ENCODE measurements around the gene STAT5A.

DNA sequence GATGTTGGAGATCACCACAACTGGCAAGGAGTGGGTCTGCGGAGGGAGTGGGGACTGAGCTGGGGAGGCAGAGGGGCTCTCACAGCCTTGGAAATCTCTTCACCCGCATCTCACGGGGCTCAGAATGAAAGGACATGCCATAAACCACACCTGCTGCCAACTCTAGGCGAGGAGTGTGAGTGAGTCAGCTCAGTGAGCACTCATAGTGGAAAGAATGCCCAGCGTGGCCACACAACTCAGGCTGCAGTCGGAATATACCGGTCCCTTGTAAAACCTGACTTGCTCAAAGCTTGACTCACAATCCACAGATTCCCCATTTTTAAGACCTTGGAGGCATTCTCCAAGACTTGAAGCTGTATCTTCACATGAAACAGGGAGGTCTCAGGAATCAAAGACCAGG, 36.7 kb downstream of the STAT5A start:
- TF ChIP-seq FOSL1 (IDR thresholded peaks at IDR 0.05; ENCODE audit: low read depth) (peak; percentile 90), JUND (IDR thresholded peaks at IDR 0.05) (peak; percentile 93), EZH2phosphoT487 (IDR thresholded peaks at IDR 0.05; ENCODE audit: borderline replicate concordance) (no peak), EGR1 (IDR thresholded peaks at IDR 0.05; ENCODE audit: low read depth) (0 out of 2 replicates have a peak, but pooled peaks have one; percentile 20), RAD21 (IDR thresholded peaks at IDR 0.05; ENCODE audit: low read depth) (no peak), CBX3 (IDR thresholded peaks at IDR 0.05; ENCODE audit: low read depth) (peak; percentile 84; the same call in 1 of the 2 replicates), POLR2AphosphoS5 (IDR thresholded peaks at IDR 0.05; ENCODE audit: low read depth, low read length) (peak; percentile 45; the same call in 1 of the 2 replicates), ZFX (IDR thresholded peaks at IDR 0.05) (no peak), ZNF274 (IDR thresholded peaks at IDR 0.05; ENCODE audit: low read depth, low read length) (no peak)
- TF ChIP-seq, protein P1, sequence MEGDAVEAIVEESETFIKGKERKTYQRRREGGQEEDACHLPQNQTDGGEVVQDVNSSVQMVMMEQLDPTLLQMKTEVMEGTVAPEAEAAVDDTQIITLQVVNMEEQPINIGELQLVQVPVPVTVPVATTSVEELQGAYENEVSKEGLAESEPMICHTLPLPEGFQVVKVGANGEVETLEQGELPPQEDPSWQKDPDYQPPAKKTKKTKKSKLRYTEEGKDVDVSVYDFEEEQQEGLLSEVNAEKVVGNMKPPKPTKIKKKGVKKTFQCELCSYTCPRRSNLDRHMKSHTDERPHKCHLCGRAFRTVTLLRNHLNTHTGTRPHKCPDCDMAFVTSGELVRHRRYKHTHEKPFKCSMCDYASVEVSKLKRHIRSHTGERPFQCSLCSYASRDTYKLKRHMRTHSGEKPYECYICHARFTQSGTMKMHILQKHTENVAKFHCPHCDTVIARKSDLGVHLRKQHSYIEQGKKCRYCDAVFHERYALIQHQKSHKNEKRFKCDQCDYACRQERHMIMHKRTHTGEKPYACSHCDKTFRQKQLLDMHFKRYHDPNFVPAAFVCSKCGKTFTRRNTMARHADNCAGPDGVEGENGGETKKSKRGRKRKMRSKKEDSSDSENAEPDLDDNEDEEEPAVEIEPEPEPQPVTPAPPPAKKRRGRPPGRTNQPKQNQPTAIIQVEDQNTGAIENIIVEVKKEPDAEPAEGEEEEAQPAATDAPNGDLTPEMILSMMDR (IDR thresholded peaks at IDR 0.05 in 2 of 3, conservative IDR thresholded peaks at IDR 0.05 in 1 of 3; ENCODE audit: borderline replicate concordance in 1 of 3, insufficient read depth in 1 of 3, low read depth in 2 of 3, low read length in 2 of 3), result no peak
- TF ChIP-seq, protein P2, sequence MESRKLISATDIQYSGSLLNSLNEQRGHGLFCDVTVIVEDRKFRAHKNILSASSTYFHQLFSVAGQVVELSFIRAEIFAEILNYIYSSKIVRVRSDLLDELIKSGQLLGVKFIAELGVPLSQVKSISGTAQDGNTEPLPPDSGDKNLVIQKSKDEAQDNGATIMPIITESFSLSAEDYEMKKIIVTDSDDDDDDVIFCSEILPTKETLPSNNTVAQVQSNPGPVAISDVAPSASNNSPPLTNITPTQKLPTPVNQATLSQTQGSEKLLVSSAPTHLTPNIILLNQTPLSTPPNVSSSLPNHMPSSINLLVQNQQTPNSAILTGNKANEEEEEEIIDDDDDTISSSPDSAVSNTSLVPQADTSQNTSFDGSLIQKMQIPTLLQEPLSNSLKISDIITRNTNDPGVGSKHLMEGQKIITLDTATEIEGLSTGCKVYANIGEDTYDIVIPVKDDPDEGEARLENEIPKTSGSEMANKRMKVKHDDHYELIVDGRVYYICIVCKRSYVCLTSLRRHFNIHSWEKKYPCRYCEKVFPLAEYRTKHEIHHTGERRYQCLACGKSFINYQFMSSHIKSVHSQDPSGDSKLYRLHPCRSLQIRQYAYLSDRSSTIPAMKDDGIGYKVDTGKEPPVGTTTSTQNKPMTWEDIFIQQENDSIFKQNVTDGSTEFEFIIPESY (IDR thresholded peaks at IDR 0.05; ENCODE audit: extremely low read depth, insufficient replicate concordance, low read length), result no peak
- TF ChIP-seq, protein P3, sequence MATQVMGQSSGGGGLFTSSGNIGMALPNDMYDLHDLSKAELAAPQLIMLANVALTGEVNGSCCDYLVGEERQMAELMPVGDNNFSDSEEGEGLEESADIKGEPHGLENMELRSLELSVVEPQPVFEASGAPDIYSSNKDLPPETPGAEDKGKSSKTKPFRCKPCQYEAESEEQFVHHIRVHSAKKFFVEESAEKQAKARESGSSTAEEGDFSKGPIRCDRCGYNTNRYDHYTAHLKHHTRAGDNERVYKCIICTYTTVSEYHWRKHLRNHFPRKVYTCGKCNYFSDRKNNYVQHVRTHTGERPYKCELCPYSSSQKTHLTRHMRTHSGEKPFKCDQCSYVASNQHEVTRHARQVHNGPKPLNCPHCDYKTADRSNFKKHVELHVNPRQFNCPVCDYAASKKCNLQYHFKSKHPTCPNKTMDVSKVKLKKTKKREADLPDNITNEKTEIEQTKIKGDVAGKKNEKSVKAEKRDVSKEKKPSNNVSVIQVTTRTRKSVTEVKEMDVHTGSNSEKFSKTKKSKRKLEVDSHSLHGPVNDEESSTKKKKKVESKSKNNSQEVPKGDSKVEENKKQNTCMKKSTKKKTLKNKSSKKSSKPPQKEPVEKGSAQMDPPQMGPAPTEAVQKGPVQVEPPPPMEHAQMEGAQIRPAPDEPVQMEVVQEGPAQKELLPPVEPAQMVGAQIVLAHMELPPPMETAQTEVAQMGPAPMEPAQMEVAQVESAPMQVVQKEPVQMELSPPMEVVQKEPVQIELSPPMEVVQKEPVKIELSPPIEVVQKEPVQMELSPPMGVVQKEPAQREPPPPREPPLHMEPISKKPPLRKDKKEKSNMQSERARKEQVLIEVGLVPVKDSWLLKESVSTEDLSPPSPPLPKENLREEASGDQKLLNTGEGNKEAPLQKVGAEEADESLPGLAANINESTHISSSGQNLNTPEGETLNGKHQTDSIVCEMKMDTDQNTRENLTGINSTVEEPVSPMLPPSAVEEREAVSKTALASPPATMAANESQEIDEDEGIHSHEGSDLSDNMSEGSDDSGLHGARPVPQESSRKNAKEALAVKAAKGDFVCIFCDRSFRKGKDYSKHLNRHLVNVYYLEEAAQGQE (IDR thresholded peaks at IDR 0.05; ENCODE audit: low read depth), result no peak
